K562 (cell line): Measurements from ENCODE around the gene UBXN6. TPM values are rescaled to one million over a fixed set of nuclear protein-coding genes. Genes with fewer than 3 reads are reported as not detected.

Source experiments
- ATAC-seq: fragments of 200-7000 bp; cut with Tn5 transposase; 3 replicates; pipeline ENCODE4 v1.9.1; 2020; ENCODE audit warnings: moderate library complexity
- BruUV-seq: library from RNA; stranded (reverse); fragments of 400-500 nt; replicated peaks from 2 replicates; lab custom pipeline; 2021; lab: Mats Ljungman, UMichigan
- CTCF ChIA-PET: fragments of 300-600 bp; formaldehyde crosslinking; extraction: SDS; loops from one replicate; lab custom pipeline; 2021; ENCODE audit warnings: low intra/inter-chr PET ratio; lab: Yijun Ruan, JAX
- POLR2A ChIA-PET: fragments of 300-600, 350-650 bp; sonication (Branson Sonifier 250); formaldehyde crosslinking; extraction: SDS; loops from one replicate; lab custom pipeline; 2021; ENCODE audit warnings: antibody characterized with exemption, inconsistent platforms; lab: Yijun Ruan, JAX
- DNase-seq, 4 experiments: peaks; one replicate each; pipeline versions ENCODE4 v3.0.0 to v3.0.0-alpha.2; 2011 to 2018; ENCODE audit warnings: low spot score in 3 of 4, mixed read lengths in 3 of 4; ENCODE audit errors: extremely low read depth in 1 of 4
- FAIRE-seq: peaks from 2 replicates; lab custom pipeline; 2011; peaks lifted over from hg19 to GRCh38; lab: Jason Lieb, UNC
- H2AFZ ChIP-seq: 2 replicates; pipeline ENCODE4 v1.6.0; 2011; ENCODE audit warnings: low read depth, low read length, control low read depth, inconsistent platforms
- H3K27ac ChIP-seq: fragments of 200-600 bp; 3 replicates; pipeline ENCODE4 v1.8.0; 2011; ENCODE audit warnings: low read depth, mild to moderate bottlenecking, control low read depth, inconsistent platforms, low read length, moderate library complexity, mixed read lengths; ENCODE audit errors: extremely low read depth
- H3K27me3 ChIP-seq, 2 experiments: fragments of 300-600 bp in 1 of 2; 2 replicates in 1 of 2; 3 replicates in 1 of 2; pipeline versions ENCODE4 v1.6.0 to v1.8.0; 2011; ENCODE audit warnings: inconsistent platforms in 2 of 2, low read length in 2 of 2, mild to moderate bottlenecking in 1 of 2, mixed read lengths in 1 of 2, moderate library complexity in 1 of 2; ENCODE audit not compliant: control insufficient read depth in 2 of 2, insufficient read depth in 2 of 2
- H3K36me3 ChIP-seq: fragments of 300-600 bp; 3 replicates; pipeline ENCODE4 v1.8.0; 2011; ENCODE audit warnings: mild to moderate bottlenecking, low read length, inconsistent platforms; ENCODE audit not compliant: control insufficient read depth, insufficient read depth
- H3K4me1 ChIP-seq, 2 experiments: fragments of 200-600 bp in 1 of 2; replicated peaks in 1 of 2; 2 replicates in 1 of 2; 3 replicates in 1 of 2; pipeline versions ENCODE4 v1.5.1 to v1.8.0; 2011; ENCODE audit warnings: inconsistent platforms in 2 of 2, low read length in 2 of 2, mild to moderate bottlenecking in 1 of 2, mixed read lengths in 1 of 2, moderate library complexity in 1 of 2; ENCODE audit not compliant: control insufficient read depth in 2 of 2, insufficient read depth in 2 of 2
- H3K4me2 ChIP-seq: 2 replicates; pipeline ENCODE4 v1.6.1; 2011; ENCODE audit warnings: low read length, control low read depth, inconsistent platforms, mixed read lengths; ENCODE audit not compliant: insufficient read depth
- H3K4me3 ChIP-seq: fragments of 200-600 bp; sonication (generic), shearing (Covaris generic); 2 replicates; pipeline ENCODE4 v1.5.1; 2016; ENCODE audit warnings: control low read depth, inconsistent platforms
- H3K79me2 ChIP-seq: fragments of 200-600 bp; 3 replicates; pipeline ENCODE4 v1.8.0; 2011; ENCODE audit warnings: low read length, inconsistent platforms; ENCODE audit not compliant: control insufficient read depth, insufficient read depth
- H3K9ac ChIP-seq, 2 experiments: 2 replicates each; pipeline versions ENCODE4 v1.6.0 to v1.6.1; 2011; ENCODE audit warnings: low read depth in 2 of 2, low read length in 2 of 2, control low read depth in 1 of 2, inconsistent platforms in 1 of 2, mild to moderate bottlenecking in 1 of 2, mixed read lengths in 1 of 2; ENCODE audit not compliant: insufficient read depth in 1 of 2
- H3K9me1 ChIP-seq: one replicate; pipeline ENCODE4 v1.6.0; 2011; ENCODE audit warnings: inconsistent platforms, mild to moderate bottlenecking, low read length, moderate library complexity; ENCODE audit not compliant: control insufficient read depth, insufficient read depth
- H3K9me3 ChIP-seq: replicated peaks from 2 replicates; pipeline ENCODE4 v1.5.1; 2011; ENCODE audit warnings: low read depth, low read length, inconsistent platforms; ENCODE audit not compliant: control insufficient read depth, insufficient read depth
- H4K20me1 ChIP-seq: replicated peaks from 2 replicates; pipeline ENCODE4 v1.6.1; 2011; ENCODE audit warnings: low read length, inconsistent platforms, mixed read lengths; ENCODE audit not compliant: control insufficient read depth, insufficient read depth
- HSF4 ChIP-seq: fragments of 250-450 bp; sonication (Bioruptor Pico); IDR thresholded peaks from 2 replicates; pipeline ENCODE4 v2.1.2; 2022; ENCODE audit warnings: mild to moderate bottlenecking, moderate library complexity, borderline replicate concordance
- POLR2AphosphoS2 ChIP-seq: IDR thresholded peaks from 2 replicates; pipeline ENCODE4 v1.6.1; 2012; ENCODE audit warnings: low read length, improper control_type of control experiment
- POLR2G ChIP-seq: fragments of 200-400 bp; formaldehyde crosslinking; IDR thresholded peaks from 2 replicates; pipeline ENCODE4 v1.6.1; 2017; ENCODE audit warnings: low read depth, mild to moderate bottlenecking, antibody characterized with exemption, low read length, moderate library complexity
- RBM22 ChIP-seq: fragments of 200-400 bp; formaldehyde crosslinking; IDR thresholded peaks from 2 replicates; pipeline ENCODE4 v1.6.1; 2018; ENCODE audit warnings: low read length, low read depth; ENCODE audit not compliant: poor library complexity, severe bottlenecking
- THRAP3 ChIP-seq: fragments of 450-650 bp; IDR thresholded peaks from 2 replicates; pipeline ENCODE4 v1.6.1; 2016; ENCODE audit warnings: mild to moderate bottlenecking, inconsistent platforms, borderline replicate concordance
- WGBS: fragments of 100-300 bp; shearing (Covaris generic); methylation state at CpG from one replicate; pipeline ENCODE4 v1.1.6; 2016; ENCODE audit warnings: low coverage, mixed read lengths; ENCODE audit not compliant: insufficient coverage; ENCODE audit errors: missing lambda C conversion rate; 5-methylcytosine and 5-hydroxymethylcytosine counted together
- in situ Hi-C: fragments of 300-500 bp; cut with MboI; formaldehyde crosslinking; loops from 4 replicates; pipeline ENCODE4 v1.15.0; 2018; ENCODE audit warnings: inconsistent platforms, mixed read lengths
- intact Hi-C: fragments of 100-400 bp; cut with micrococcal nuclease; formaldehyde crosslinking; loops from 2 replicates; pipeline ENCODE4 v1.14.2; 2022
- polyA plus RNA-seq, 8 experiments: library from polyadenylated mRNA; depleted of rRNA in 4 of 8; stranded (reverse) in 5 of 8; unstranded in 3 of 8; fragments of >200 nt; fragmentation: Nextera tagmentation in 2 of 8; fragmentation: Illumina TruSeq in 1 of 8; extraction: Ambion mirVana in 2 of 8; extraction: Trizol in 1 of 8; gene quantifications; 2 replicates each; pipeline versions ENCODE4 v1.2.1 to v1.2.3, GENCODE V29; 2011 to 2014; ENCODE audit warnings: inconsistent platforms in 1 of 8, missing spikeins in 1 of 8
- total RNA-seq, 7 experiments: library from RNA; depleted of rRNA in 6 of 7; stranded (reverse); fragments of >200 nt in 6 of 7; fragmentation: Illumina TruSeq in 2 of 7; extraction: Trizol in 2 of 7; gene quantifications; 2 replicates each; pipeline versions ENCODE4 v1.2.1 to v1.2.3, GENCODE V29; 2011 to 2021; ENCODE audit warnings: low replicate concordance in 1 of 7

UBXN6 gene
- total and polyA plus RNA-seq, 9 of the 15 experiments (the other 6 are each of a cell fraction or from before 2014, with no cell fraction given) = 0.48 to 90.2 (median 29.5) TPM

DNA sequence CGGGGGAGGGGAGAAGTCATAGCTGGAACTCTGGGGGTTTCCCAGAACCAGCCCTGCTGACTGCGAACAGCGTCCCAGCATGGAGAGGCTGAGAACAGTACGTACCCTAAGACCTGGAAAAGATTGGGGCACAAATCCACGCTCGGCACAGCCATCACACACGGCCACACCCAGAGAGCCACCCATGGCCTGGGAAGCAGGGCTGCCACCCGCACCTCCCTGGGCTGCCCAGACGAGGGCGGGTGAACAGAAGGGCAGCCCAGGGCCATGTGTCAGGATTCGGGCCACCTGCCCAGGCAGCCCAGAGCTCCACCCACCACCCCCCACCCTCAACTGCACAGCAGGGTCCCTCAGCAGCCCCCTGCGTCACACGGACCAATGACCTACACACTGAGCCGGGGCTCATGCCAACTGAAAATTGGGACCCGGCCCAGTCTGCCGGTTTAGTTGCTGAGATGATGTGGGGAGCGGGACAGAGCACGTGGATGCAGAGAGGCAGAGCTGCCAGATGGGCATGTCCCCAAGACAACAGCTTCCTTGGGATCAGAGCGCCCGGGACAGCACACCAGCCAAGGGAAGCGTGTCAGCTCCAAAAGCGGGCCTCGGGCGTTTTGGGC is 8.5 kb downstream of the UBXN6 start:
- Histone ChIP-seq H3K9me1 (peaks cover under 1% of the 10 kb centered on the region), H3K9me3 (no peaks in the 10 kb centered on the region), H4K20me1 (peaks cover 2% of the 10 kb centered on the region; the same call in 1 of the 2 replicates), H3K4me2 (no peak overlapping the region), H3K79me2 (peaks cover 4% of the 10 kb centered on the region; the same call in 2 of the 3 replicates), H3K4me3 (no peak overlapping the region), H3K27ac (no peak overlapping the region), H2AFZ (no peak overlapping the region), H3K36me3 (peaks cover 94% of the 10 kb centered on the region; the same call in 2 of the 3 replicates), H3K4me1 (peaks cover 0 to 65% of the 10 kb centered on the region in 2 experiments; a peak in 3 of 5 replicates), H3K9ac (peak overlapping the region in 1 of 2 experiments; percentile 26; a peak in 1 of 4 replicates), H3K27me3 (no peaks in the 10 kb centered on the region)
- no TSS peak for BruUV-seq
- ATAC-seq = no peak
- intact Hi-C loops (no loop called here), in situ Hi-C loops (no loop called here)
- ChIA-PET POLR2A (interaction anchor here (1.8 to 4.5 kb wide), 2 partner anchors 8 to 22 kb away, joined by 8 to 15 read pairs; no protein-coding TSS in a partner anchor), CTCF (no interaction called here)
- WGBS = 96% methylated on average over 22 of the region's 24 CpGs
- peak in 1 of 4 experiments; percentile 9 for DNase-seq
- FAIRE-seq = no peak
- TF ChIP-seq THRAP3 = no peak
- no peak for TF ChIP-seq HSF4 (CRISPR knock-in tag)
- peak; percentile 92 for TF ChIP-seq RBM22
- peak; percentile 77 for TF ChIP-seq POLR2G
- peak; percentile 83; the same call in 1 of the 2 replicates for TF ChIP-seq POLR2AphosphoS2
